K562 (cell line): ENCODE measurements around the gene PBRM1.

Source experiments
- BHLHE40 ChIP-seq: IDR thresholded peaks from 2 replicates; pipeline ENCODE4 v1.6.1; 2011; ENCODE audit warnings: low read length, improper control_type of control experiment
- EP300 ChIP-seq: IDR thresholded peaks from 2 replicates; pipeline ENCODE4 v1.6.1; 2012; ENCODE audit warnings: low read length, improper control_type of control experiment

DNA sequence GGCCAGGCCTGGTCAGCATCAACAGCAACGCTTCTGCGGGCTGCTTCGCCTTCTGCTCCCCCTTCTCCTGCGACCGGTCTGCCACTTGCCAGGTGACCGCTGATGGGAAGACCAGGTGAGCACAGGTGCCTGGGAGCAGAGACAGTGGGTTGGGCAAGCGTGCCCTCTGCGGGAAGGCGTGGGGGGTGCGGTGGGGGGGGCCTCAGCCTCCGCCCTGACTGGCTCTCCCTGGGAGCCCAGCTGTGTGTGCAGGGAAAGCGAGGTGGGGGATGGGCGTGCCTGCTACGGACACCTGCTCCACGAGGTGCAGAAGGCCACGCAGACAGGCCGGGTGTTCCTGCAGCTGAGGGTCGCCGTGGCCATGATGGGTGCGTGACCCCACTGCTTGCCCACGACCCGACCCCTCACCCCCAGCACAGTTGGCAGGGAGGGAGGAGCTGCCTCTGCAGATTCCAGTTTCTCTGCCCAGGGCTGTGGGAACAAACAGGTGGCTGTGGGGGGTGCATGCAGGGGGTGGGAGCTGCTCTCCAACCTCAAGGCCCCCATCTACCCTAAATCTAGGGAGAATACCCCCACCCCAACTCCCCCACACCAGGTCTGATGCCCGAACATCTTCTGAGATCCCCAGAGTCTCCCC, 181.8 kb downstream of the PBRM1 start:
- no peak for TF ChIP-seq BHLHE40
- TF ChIP-seq EP300 = no peak
